OCI-LY1 (cell line): ENCODE data around the gene KCNIP4.

Source experiments
- H2AFZ ChIP-seq: fragments of 200-600 bp; sonication (generic), shearing (Covaris generic); 2 replicates; pipeline ENCODE4 v1.6.0; 2014; ENCODE audit warnings: antibody characterized with exemption, mild to moderate bottlenecking, low read length
- H3F3A ChIP-seq: fragments of 200-600 bp; sonication (generic), shearing (Covaris generic); 2 replicates; pipeline ENCODE4 v1.6.0; 2014; ENCODE audit warnings: mild to moderate bottlenecking, antibody characterized with exemption, low read length, moderate library complexity; ENCODE audit not compliant: insufficient read depth
- H3K27ac ChIP-seq: fragments of 200-600 bp; sonication (generic); 2 replicates; pipeline ENCODE4 v1.5.1; 2014; ENCODE audit warnings: low read length, mixed run types, mild to moderate bottlenecking, low read depth; ENCODE audit not compliant: poor library complexity, severe bottlenecking
- H3K27me3 ChIP-seq: fragments of 200-600 bp; sonication (generic); 2 replicates; pipeline ENCODE4 v1.6.0; 2014; ENCODE audit warnings: antibody characterized with exemption, mild to moderate bottlenecking, low read length, moderate library complexity; ENCODE audit not compliant: insufficient read depth
- H3K36me3 ChIP-seq: fragments of 200-600 bp; sonication (generic); 2 replicates; pipeline ENCODE4 v1.6.1; 2014; ENCODE audit warnings: mild to moderate bottlenecking, antibody characterized with exemption, low read length, moderate library complexity, mixed read lengths; ENCODE audit not compliant: insufficient read depth
- H3K4me1 ChIP-seq: fragments of 200-600 bp; sonication (generic); 2 replicates; pipeline ENCODE4 v1.5.1; 2014; ENCODE audit warnings: mild to moderate bottlenecking, low read length, moderate library complexity; ENCODE audit not compliant: insufficient read depth, severe bottlenecking
- H3K4me2 ChIP-seq: fragments of 200-600 bp; sonication (generic), shearing (Covaris generic); 2 replicates; pipeline ENCODE4 v1.6.1; 2014; ENCODE audit warnings: low read length
- H3K4me3 ChIP-seq: fragments of 200-600 bp; sonication (generic); 2 replicates; pipeline ENCODE4 v1.5.1; 2014; ENCODE audit warnings: low read length, low read depth, mild to moderate bottlenecking, mixed read lengths; ENCODE audit not compliant: poor library complexity, severe bottlenecking
- H3K79me2 ChIP-seq: fragments of 200-600 bp; shearing (Covaris generic); 2 replicates; pipeline ENCODE4 v1.6.1; 2016; ENCODE audit warnings: mixed run types, low read length, mixed read lengths; ENCODE audit not compliant: insufficient read depth
- H3K9ac ChIP-seq: fragments of 200-600 bp; sonication (generic), shearing (Covaris generic); 2 replicates; pipeline ENCODE4 v1.6.1; 2014; ENCODE audit warnings: mild to moderate bottlenecking, low read length, mixed read lengths
- H3K9me2 ChIP-seq: fragments of 200-600 bp; sonication (generic), shearing (Covaris generic); 2 replicates; pipeline ENCODE4 v1.6.1; 2014; ENCODE audit warnings: low read depth, mild to moderate bottlenecking, low read length, mixed read lengths
- H3K9me3 ChIP-seq: fragments of 200-600 bp; shearing (Covaris generic); 2 replicates; pipeline ENCODE4 v1.6.1; 2014; ENCODE audit warnings: low read length, mixed read lengths
- H4K20me1 ChIP-seq: fragments of 200-600 bp; sonication (generic), shearing (Covaris generic); 2 replicates; pipeline ENCODE4 v1.6.0; 2016; ENCODE audit warnings: mild to moderate bottlenecking, low read length; ENCODE audit not compliant: insufficient read depth
- EZH2 ChIP-seq: fragments of 200-600 bp; sonication (generic), shearing (Covaris generic); IDR thresholded peaks from 2 replicates; pipeline ENCODE4 v1.8.0; 2017; ENCODE audit warnings: borderline replicate concordance, mixed run types, mild to moderate bottlenecking, antibody characterized with exemption, low read length, moderate library complexity, mixed read lengths
- TF ChIP-seq, protein P1 (sequence below): fragments of 200-600 bp; sonication (generic), shearing (Covaris generic); IDR thresholded peaks from 2 replicates; pipeline ENCODE4 v1.5.1; 2017; ENCODE audit warnings: mild to moderate bottlenecking, antibody characterized with exemption, low read length, moderate library complexity, mixed read lengths

KCNIP4 gene

DNA sequence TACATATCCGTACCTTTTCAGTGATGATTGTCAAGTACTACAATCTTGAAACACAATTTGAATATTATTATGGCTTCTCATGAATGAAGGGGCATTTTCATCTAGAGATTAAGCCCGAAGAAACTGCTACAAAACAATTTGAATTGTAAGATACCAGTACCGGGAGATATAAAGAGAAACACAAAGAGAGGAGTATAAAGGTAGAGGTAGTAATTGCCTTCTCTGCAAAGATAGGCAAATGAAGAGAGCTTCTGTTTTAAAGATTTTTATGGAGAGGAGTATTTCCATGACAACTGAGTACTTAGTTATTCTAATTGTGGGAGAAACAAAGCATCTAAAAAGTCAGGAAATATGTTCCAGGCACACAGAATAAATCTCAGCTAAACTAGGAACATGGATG is 25.3 kb upstream of the KCNIP4 start:
- TF ChIP-seq, protein P1, sequence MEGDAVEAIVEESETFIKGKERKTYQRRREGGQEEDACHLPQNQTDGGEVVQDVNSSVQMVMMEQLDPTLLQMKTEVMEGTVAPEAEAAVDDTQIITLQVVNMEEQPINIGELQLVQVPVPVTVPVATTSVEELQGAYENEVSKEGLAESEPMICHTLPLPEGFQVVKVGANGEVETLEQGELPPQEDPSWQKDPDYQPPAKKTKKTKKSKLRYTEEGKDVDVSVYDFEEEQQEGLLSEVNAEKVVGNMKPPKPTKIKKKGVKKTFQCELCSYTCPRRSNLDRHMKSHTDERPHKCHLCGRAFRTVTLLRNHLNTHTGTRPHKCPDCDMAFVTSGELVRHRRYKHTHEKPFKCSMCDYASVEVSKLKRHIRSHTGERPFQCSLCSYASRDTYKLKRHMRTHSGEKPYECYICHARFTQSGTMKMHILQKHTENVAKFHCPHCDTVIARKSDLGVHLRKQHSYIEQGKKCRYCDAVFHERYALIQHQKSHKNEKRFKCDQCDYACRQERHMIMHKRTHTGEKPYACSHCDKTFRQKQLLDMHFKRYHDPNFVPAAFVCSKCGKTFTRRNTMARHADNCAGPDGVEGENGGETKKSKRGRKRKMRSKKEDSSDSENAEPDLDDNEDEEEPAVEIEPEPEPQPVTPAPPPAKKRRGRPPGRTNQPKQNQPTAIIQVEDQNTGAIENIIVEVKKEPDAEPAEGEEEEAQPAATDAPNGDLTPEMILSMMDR: no peak
- no peak for TF ChIP-seq EZH2
- no peak overlapping the region for H2AFZ ChIP-seq

DNA sequence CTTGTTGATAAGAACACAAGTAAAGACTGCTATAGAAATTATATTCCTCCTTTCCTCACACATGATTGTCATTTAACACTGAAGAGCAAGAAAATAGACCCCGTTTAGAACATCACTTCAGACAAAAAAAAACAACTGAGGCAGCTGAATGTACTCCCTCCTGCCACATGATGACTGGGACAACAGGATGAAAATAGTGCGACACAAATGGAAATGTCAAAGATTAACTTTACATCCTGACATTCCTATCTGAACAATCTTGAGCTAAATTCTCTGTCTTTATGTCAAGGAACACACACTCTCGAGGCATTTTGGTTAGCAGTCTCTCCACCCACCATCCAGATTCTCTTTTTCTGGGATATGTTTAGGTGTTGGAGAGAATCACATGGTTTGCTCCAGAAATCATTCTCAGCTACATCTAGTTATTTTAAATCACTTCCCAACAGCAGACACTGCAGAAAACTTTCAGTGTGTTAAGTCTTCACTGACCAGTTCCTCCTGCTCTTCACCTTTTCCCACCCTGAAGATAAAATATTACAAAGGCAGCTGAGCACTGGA is 16.3 kb upstream of the KCNIP4 start:
- Histone ChIP-seq H3F3A (no peaks in the 10 kb centered on the region), H3K27me3 (no peaks in the 10 kb centered on the region), H3K4me1 (no peaks in the 10 kb centered on the region), H3K4me3 (no peak overlapping the region), H3K9me3 (no peaks in the 10 kb centered on the region), H3K27ac (no peak overlapping the region), H3K9ac (no peak overlapping the region), H2AFZ (no peak overlapping the region), H3K4me2 (no peak overlapping the region), H3K79me2 (no peaks in the 10 kb centered on the region), H3K9me2 (no peaks in the 10 kb centered on the region), H3K36me3 (no peaks in the 10 kb centered on the region), H4K20me1 (no peaks in the 10 kb centered on the region)
- TF ChIP-seq, protein P1: no peak
- no peak for TF ChIP-seq EZH2

More for the DNA sequence above, 25.3 kb upstream of the KCNIP4 start:
- Histone ChIP-seq H3K4me3 (no peak overlapping the region), H3K79me2 (no peaks in the 10 kb centered on the region), H3K9ac (no peak overlapping the region), H3K4me1 (no peaks in the 10 kb centered on the region), H4K20me1 (no peaks in the 10 kb centered on the region), H3K27ac (no peak overlapping the region), H3K9me3 (no peaks in the 10 kb centered on the region), H3F3A (no peaks in the 10 kb centered on the region), H3K36me3 (no peaks in the 10 kb centered on the region), H3K4me2 (no peak overlapping the region), H3K27me3 (no peaks in the 10 kb centered on the region), H3K9me2 (no peaks in the 10 kb centered on the region)

DNA sequence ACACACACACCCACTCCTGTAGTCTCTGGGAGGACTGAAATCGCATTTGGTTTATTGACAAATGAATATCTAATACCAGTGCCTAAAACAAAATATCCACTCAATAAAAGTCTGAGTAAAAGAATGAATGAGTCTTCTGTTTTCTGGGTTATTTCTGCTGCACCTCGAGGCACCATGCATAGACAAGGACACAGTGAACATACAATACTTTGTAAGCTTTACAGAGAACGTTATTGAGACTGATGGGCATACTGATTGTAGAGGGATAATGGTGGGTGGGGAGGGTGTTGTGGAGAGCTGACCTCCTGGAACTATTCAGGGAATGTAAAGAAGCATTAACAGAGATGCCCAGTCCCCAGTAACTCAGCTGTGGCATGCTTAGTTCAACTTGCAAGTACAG is 14.1 kb upstream of the KCNIP4 start:
- Histone ChIP-seq H3F3A (no peaks in the 10 kb centered on the region), H3K36me3 (no peaks in the 10 kb centered on the region), H3K27me3 (no peaks in the 10 kb centered on the region), H3K9me2 (no peaks in the 10 kb centered on the region), H4K20me1 (no peaks in the 10 kb centered on the region), H2AFZ (no peak overlapping the region), H3K4me2 (no peak overlapping the region), H3K79me2 (no peaks in the 10 kb centered on the region), H3K9me3 (no peaks in the 10 kb centered on the region), H3K4me1 (no peaks in the 10 kb centered on the region), H3K27ac (no peak overlapping the region), H3K9ac (no peak overlapping the region), H3K4me3 (no peak overlapping the region)
- no peak for TF ChIP-seq EZH2
- TF ChIP-seq, protein P1: no peak
